ENCODE measurements around the gene SLC25A20. TPM values are rescaled to one million over a fixed set of nuclear protein-coding genes. Genes with fewer than 3 reads are reported as not detected.

The SLC25A20 gene
- total and polyA plus RNA-seq, 8 donors = 12.2 to 24.7 (median 13.7) TPM

- ATAC-seq (no peak), DNase-seq (no peak)
- H3K9me3 ChIP-seq = no peaks in the 10 kb centered on the region
- H3K27me3 ChIP-seq = no peaks in the 10 kb centered on the region
- H3K36me3 ChIP-seq = no peaks in the 10 kb centered on the region
- H3K27ac ChIP-seq = no peak overlapping the region
- no peak overlapping the region for H3K4me3 ChIP-seq
- H3K4me1 ChIP-seq = peaks cover 0 to 7% of the 10 kb centered on the region in 2 donors
- intact Hi-C loops (cut with DNase I) = no loop called here
- TF ChIP-seq CTCF (IDR thresholded peaks at IDR 0.05) = no peak
Measured at GRCh38 chr3:48820612-48821324, 77.9 kb downstream of the SLC25A20 start.

- ATAC-seq (no peak), DNase-seq (no peak)
- no peaks in the 10 kb centered on the region for H3K27me3 ChIP-seq
- H3K4me3 ChIP-seq = no peak overlapping the region
- H3K4me1 ChIP-seq = peaks cover 0 to 7% of the 10 kb centered on the region in 2 donors
- intact Hi-C loops (cut with DNase I) = no loop called here
- H3K36me3 ChIP-seq = no peaks in the 10 kb centered on the region
- no peak for TF ChIP-seq CTCF (IDR thresholded peaks at IDR 0.05)
- H3K27ac ChIP-seq = no peak overlapping the region
- H3K9me3 ChIP-seq = no peaks in the 10 kb centered on the region
Measured at GRCh38 chr3:48819234-48820221, 79.2 kb downstream of the SLC25A20 start.

- intact Hi-C loops (cut with DNase I) = no loop called here
- Histone ChIP-seq H3K36me3 (no peaks in the 10 kb centered on the region), H3K9me3 (no peaks in the 10 kb centered on the region), H3K4me3 (no peak overlapping the region), H3K27me3 (no peaks in the 10 kb centered on the region), H3K4me1 (peaks cover 5 to 31% of the 10 kb centered on the region in 2 donors), H3K27ac (peak overlapping the region in 1 of 2 donors; percentile 75)
- DNase-seq (no peak), ATAC-seq (no peak)
- TF ChIP-seq CTCF (IDR thresholded peaks at IDR 0.05) = no peak
Measured at GRCh38 chr3:48811524-48811923, 87.2 kb downstream of the SLC25A20 start.

Other genes with a start within 250 kb of the SLC25A20 start
- gene CELSR3, start 236.0 kb downstream of the SLC25A20 start, total RNA-seq = 1 to 10 TPM in 1 of 2 donors, under 1 TPM in 1; 0.93 to 1.2 TPM
- 1 to 10 TPM in 2 of 6 donors, under 1 TPM in 4; 0.79 to 1.7 (median 0.90) TPM for gene CELSR3, start 236.0 kb downstream of the SLC25A20 start, polyA plus RNA-seq (ENCODE audit: insufficient read length in 6 of 6)
- 10 to 100 TPM; 15.6 to 16.0 TPM for gene NCKIPSD, start 213.0 kb downstream of the SLC25A20 start, total RNA-seq
- 10 to 100 TPM; 13.4 to 20.5 (median 17.4) TPM for gene NCKIPSD, start 213.0 kb downstream of the SLC25A20 start, polyA plus RNA-seq (ENCODE audit: insufficient read length in 6 of 6)
- gene IP6K2, start 181.7 kb downstream of the SLC25A20 start, total RNA-seq = 10 to 100 TPM; 58.6 to 74.5 TPM
- 100 to 1,000 TPM; 188 to 231 (median 215) TPM for gene IP6K2, start 181.7 kb downstream of the SLC25A20 start, polyA plus RNA-seq (ENCODE audit: insufficient read length in 6 of 6)
- gene PRKAR2A, start 51.0 kb downstream of the SLC25A20 start, total RNA-seq = 10 to 100 TPM; 50.2 to 58.1 TPM
- 10 to 100 TPM; 29.4 to 40.8 (median 33.9) TPM for gene PRKAR2A, start 51.0 kb downstream of the SLC25A20 start, polyA plus RNA-seq (ENCODE audit: insufficient read length in 6 of 6)
- gene ARIH2, start 20.0 kb upstream of the SLC25A20 start, total RNA-seq = 10 to 100 TPM; 67.9 to 75.9 TPM
- gene ARIH2, start 20.0 kb upstream of the SLC25A20 start, polyA plus RNA-seq (ENCODE audit: insufficient read length in 6 of 6) = 10 to 100 TPM; 75.1 to 92.4 (median 85.8) TPM
- gene P4HTM, start 91.4 kb upstream of the SLC25A20 start, total RNA-seq = 10 to 100 TPM; 40.2 to 41.8 TPM
- gene P4HTM, start 91.4 kb upstream of the SLC25A20 start, polyA plus RNA-seq (ENCODE audit: insufficient read length in 6 of 6) = 10 to 100 TPM; 26.6 to 43.1 (median 36.2) TPM
- 100 to 1,000 TPM; 156 to 190 TPM for gene WDR6, start 108.5 kb upstream of the SLC25A20 start, total RNA-seq
- 100 to 1,000 TPM; 166 to 217 (median 187) TPM for gene WDR6, start 108.5 kb upstream of the SLC25A20 start, polyA plus RNA-seq (ENCODE audit: insufficient read length in 6 of 6)
- gene DALRD3, start 119.7 kb upstream of the SLC25A20 start, total RNA-seq = 10 to 100 TPM; 23.6 to 24.5 TPM
- 10 to 100 TPM; 51.1 to 67.4 (median 62.7) TPM for gene DALRD3, start 119.7 kb upstream of the SLC25A20 start, polyA plus RNA-seq (ENCODE audit: insufficient read length in 6 of 6)
- 10 to 100 TPM; 83.8 to 92.2 TPM for gene NDUFAF3, start 123.2 kb upstream of the SLC25A20 start, total RNA-seq
- gene NDUFAF3, start 123.2 kb upstream of the SLC25A20 start, polyA plus RNA-seq (ENCODE audit: insufficient read length in 6 of 6) = 10 to 100 TPM; 50.0 to 72.3 (median 58.6) TPM
- gene IMPDH2, start 130.5 kb upstream of the SLC25A20 start, total RNA-seq = 100 to 1,000 TPM; 136 to 187 TPM
- 100 to 1,000 TPM; 292 to 321 (median 304) TPM for gene IMPDH2, start 130.5 kb upstream of the SLC25A20 start, polyA plus RNA-seq (ENCODE audit: insufficient read length in 6 of 6)
- 10 to 100 TPM; 71.6 to 74.2 TPM for gene QRICH1, start 195.2 kb upstream of the SLC25A20 start, total RNA-seq
- 10 to 100 TPM; 74.4 to 85.8 (median 77.9) TPM for gene QRICH1, start 195.2 kb upstream of the SLC25A20 start, polyA plus RNA-seq (ENCODE audit: insufficient read length in 6 of 6)
- gene QARS1, start 205.9 kb upstream of the SLC25A20 start, total RNA-seq = 100 to 1,000 TPM; 173 to 180 TPM
- 100 to 1,000 TPM; 288 to 323 (median 303) TPM for gene QARS1, start 205.9 kb upstream of the SLC25A20 start, polyA plus RNA-seq (ENCODE audit: insufficient read length in 6 of 6)
- gene USP19, start 221.9 kb upstream of the SLC25A20 start, total RNA-seq = 10 to 100 TPM; 50.9 to 54.7 TPM
- gene USP19, start 221.9 kb upstream of the SLC25A20 start, polyA plus RNA-seq (ENCODE audit: insufficient read length in 6 of 6) = 10 to 100 TPM; 42.8 to 55.0 (median 47.9) TPM
- gene LAMB2, start 234.2 kb upstream of the SLC25A20 start, total RNA-seq = 100 to 1,000 TPM; 283 to 484 TPM
- 100 to 1,000 TPM; 431 to 501 (median 444) TPM for gene LAMB2, start 234.2 kb upstream of the SLC25A20 start, polyA plus RNA-seq (ENCODE audit: insufficient read length in 6 of 6)